K562 (cell line): ENCODE results near the gene TGOLN2. TPM values are rescaled to one million over a fixed set of nuclear protein-coding genes. Genes with fewer than 3 reads are reported as not detected.

Experiments
- ATAC-seq: fragments of 200-7000 bp; cut with Tn5 transposase; 3 replicates; pipeline ENCODE4 v1.9.1; 2020; ENCODE audit warnings: moderate library complexity
- BruUV-seq: library from RNA; stranded (reverse); fragments of 400-500 nt; replicated peaks from 2 replicates; lab custom pipeline; 2021; lab: Mats Ljungman, UMichigan
- CTCF ChIA-PET: fragments of 300-600 bp; formaldehyde crosslinking; extraction: SDS; loops from one replicate; lab custom pipeline; 2021; ENCODE audit warnings: low intra/inter-chr PET ratio; lab: Yijun Ruan, JAX
- POLR2A ChIA-PET: fragments of 300-600, 350-650 bp; sonication (Branson Sonifier 250); formaldehyde crosslinking; extraction: SDS; loops from one replicate; lab custom pipeline; 2021; ENCODE audit warnings: antibody characterized with exemption, inconsistent platforms; lab: Yijun Ruan, JAX
- DNase-seq, 4 experiments: peaks; one replicate each; pipeline versions ENCODE4 v3.0.0 to v3.0.0-alpha.2; 2011 to 2018; ENCODE audit warnings: low spot score in 3 of 4, mixed read lengths in 3 of 4; ENCODE audit errors: extremely low read depth in 1 of 4
- FAIRE-seq: peaks from 2 replicates; lab custom pipeline; 2011; peaks lifted over from hg19 to GRCh38; lab: Jason Lieb, UNC
- H2AFZ ChIP-seq: 2 replicates; pipeline ENCODE4 v1.6.0; 2011; ENCODE audit warnings: low read depth, low read length, control low read depth, inconsistent platforms
- H3K27ac ChIP-seq: fragments of 200-600 bp; 3 replicates; pipeline ENCODE4 v1.8.0; 2011; ENCODE audit warnings: low read depth, mild to moderate bottlenecking, control low read depth, inconsistent platforms, low read length, moderate library complexity, mixed read lengths; ENCODE audit errors: extremely low read depth
- H3K27me3 ChIP-seq, 2 experiments: fragments of 300-600 bp in 1 of 2; 2 replicates in 1 of 2; 3 replicates in 1 of 2; pipeline versions ENCODE4 v1.6.0 to v1.8.0; 2011; ENCODE audit warnings: inconsistent platforms in 2 of 2, low read length in 2 of 2, mild to moderate bottlenecking in 1 of 2, mixed read lengths in 1 of 2, moderate library complexity in 1 of 2; ENCODE audit not compliant: control insufficient read depth in 2 of 2, insufficient read depth in 2 of 2
- H3K36me3 ChIP-seq: fragments of 300-600 bp; 3 replicates; pipeline ENCODE4 v1.8.0; 2011; ENCODE audit warnings: mild to moderate bottlenecking, low read length, inconsistent platforms; ENCODE audit not compliant: control insufficient read depth, insufficient read depth
- H3K4me1 ChIP-seq, 2 experiments: fragments of 200-600 bp in 1 of 2; replicated peaks in 1 of 2; 2 replicates in 1 of 2; 3 replicates in 1 of 2; pipeline versions ENCODE4 v1.5.1 to v1.8.0; 2011; ENCODE audit warnings: inconsistent platforms in 2 of 2, low read length in 2 of 2, mild to moderate bottlenecking in 1 of 2, mixed read lengths in 1 of 2, moderate library complexity in 1 of 2; ENCODE audit not compliant: control insufficient read depth in 2 of 2, insufficient read depth in 2 of 2
- H3K4me2 ChIP-seq: 2 replicates; pipeline ENCODE4 v1.6.1; 2011; ENCODE audit warnings: low read length, control low read depth, inconsistent platforms, mixed read lengths; ENCODE audit not compliant: insufficient read depth
- H3K4me3 ChIP-seq: fragments of 200-600 bp; sonication (generic), shearing (Covaris generic); 2 replicates; pipeline ENCODE4 v1.5.1; 2016; ENCODE audit warnings: control low read depth, inconsistent platforms
- H3K79me2 ChIP-seq: fragments of 200-600 bp; 3 replicates; pipeline ENCODE4 v1.8.0; 2011; ENCODE audit warnings: low read length, inconsistent platforms; ENCODE audit not compliant: control insufficient read depth, insufficient read depth
- H3K9ac ChIP-seq, 2 experiments: 2 replicates each; pipeline versions ENCODE4 v1.6.0 to v1.6.1; 2011; ENCODE audit warnings: low read depth in 2 of 2, low read length in 2 of 2, control low read depth in 1 of 2, inconsistent platforms in 1 of 2, mild to moderate bottlenecking in 1 of 2, mixed read lengths in 1 of 2; ENCODE audit not compliant: insufficient read depth in 1 of 2
- H3K9me1 ChIP-seq: one replicate; pipeline ENCODE4 v1.6.0; 2011; ENCODE audit warnings: inconsistent platforms, mild to moderate bottlenecking, low read length, moderate library complexity; ENCODE audit not compliant: control insufficient read depth, insufficient read depth
- H3K9me3 ChIP-seq: replicated peaks from 2 replicates; pipeline ENCODE4 v1.5.1; 2011; ENCODE audit warnings: low read depth, low read length, inconsistent platforms; ENCODE audit not compliant: control insufficient read depth, insufficient read depth
- H4K20me1 ChIP-seq: replicated peaks from 2 replicates; pipeline ENCODE4 v1.6.1; 2011; ENCODE audit warnings: low read length, inconsistent platforms, mixed read lengths; ENCODE audit not compliant: control insufficient read depth, insufficient read depth
- CBFA2T2 ChIP-seq: fragments of 450-650 bp; conservative IDR thresholded peaks from 2 replicates; pipeline ENCODE4 v1.6.1; 2017; ENCODE audit warnings: mild to moderate bottlenecking
- POLR2G ChIP-seq: fragments of 200-400 bp; formaldehyde crosslinking; IDR thresholded peaks from 2 replicates; pipeline ENCODE4 v1.6.1; 2017; ENCODE audit warnings: low read depth, mild to moderate bottlenecking, antibody characterized with exemption, low read length, moderate library complexity
- USF2 ChIP-seq: sonication (generic); formaldehyde crosslinking; IDR thresholded peaks from 2 replicates; pipeline ENCODE4 v1.5.0; 2020; ENCODE audit warnings: missing genetic modification reagents
- ZNF140 ChIP-seq: fragments of 250-450 bp; sonication (Bioruptor Pico); IDR thresholded peaks from 2 replicates; pipeline ENCODE4 v1.8.0; 2021; ENCODE audit warnings: moderate library complexity, mild to moderate bottlenecking, inconsistent platforms
- ZNF253 ChIP-seq: fragments of 250-450 bp; sonication (Bioruptor Pico); conservative IDR thresholded peaks from 2 replicates; pipeline ENCODE4 v1.6.1; 2021; ENCODE audit warnings: mild to moderate bottlenecking
- ZNF41 ChIP-seq: fragments of 250-450 bp; sonication (Bioruptor Pico); conservative IDR thresholded peaks from 2 replicates; pipeline ENCODE4 v1.4.0; 2020; ENCODE audit warnings: mild to moderate bottlenecking
- WGBS: fragments of 100-300 bp; shearing (Covaris generic); methylation state at CpG from one replicate; pipeline ENCODE4 v1.1.6; 2016; ENCODE audit warnings: low coverage, mixed read lengths; ENCODE audit not compliant: insufficient coverage; ENCODE audit errors: missing lambda C conversion rate; 5-methylcytosine and 5-hydroxymethylcytosine counted together
- in situ Hi-C: fragments of 300-500 bp; cut with MboI; formaldehyde crosslinking; loops from 4 replicates; pipeline ENCODE4 v1.15.0; 2018; ENCODE audit warnings: inconsistent platforms, mixed read lengths
- intact Hi-C: fragments of 100-400 bp; cut with micrococcal nuclease; formaldehyde crosslinking; loops from 2 replicates; pipeline ENCODE4 v1.14.2; 2022
- polyA plus RNA-seq, 8 experiments: library from polyadenylated mRNA; depleted of rRNA in 4 of 8; stranded (reverse) in 5 of 8; unstranded in 3 of 8; fragments of >200 nt; fragmentation: Nextera tagmentation in 2 of 8; fragmentation: Illumina TruSeq in 1 of 8; extraction: Ambion mirVana in 2 of 8; extraction: Trizol in 1 of 8; gene quantifications; 2 replicates each; pipeline versions ENCODE4 v1.2.1 to v1.2.3, GENCODE V29; 2011 to 2014; ENCODE audit warnings: inconsistent platforms in 1 of 8, missing spikeins in 1 of 8
- total RNA-seq, 7 experiments: library from RNA; depleted of rRNA in 6 of 7; stranded (reverse); fragments of >200 nt in 6 of 7; fragmentation: Illumina TruSeq in 2 of 7; extraction: Trizol in 2 of 7; gene quantifications; 2 replicates each; pipeline versions ENCODE4 v1.2.1 to v1.2.3, GENCODE V29; 2011 to 2021; ENCODE audit warnings: low replicate concordance in 1 of 7
- TF ChIP-seq, protein P1 (sequence below): fragments of 450-650 bp; formaldehyde crosslinking; IDR thresholded peaks from 2 replicates; pipeline ENCODE4 v1.4.0; 2020; ENCODE audit warnings: mild to moderate bottlenecking, mixed read lengths

TGOLN2 gene
- total and polyA plus RNA-seq, 9 of the 15 experiments (the other 6 are each of a cell fraction or from before 2014, with no cell fraction given), result 13.0 to 66.5 (median 35.9) TPM

DNA sequence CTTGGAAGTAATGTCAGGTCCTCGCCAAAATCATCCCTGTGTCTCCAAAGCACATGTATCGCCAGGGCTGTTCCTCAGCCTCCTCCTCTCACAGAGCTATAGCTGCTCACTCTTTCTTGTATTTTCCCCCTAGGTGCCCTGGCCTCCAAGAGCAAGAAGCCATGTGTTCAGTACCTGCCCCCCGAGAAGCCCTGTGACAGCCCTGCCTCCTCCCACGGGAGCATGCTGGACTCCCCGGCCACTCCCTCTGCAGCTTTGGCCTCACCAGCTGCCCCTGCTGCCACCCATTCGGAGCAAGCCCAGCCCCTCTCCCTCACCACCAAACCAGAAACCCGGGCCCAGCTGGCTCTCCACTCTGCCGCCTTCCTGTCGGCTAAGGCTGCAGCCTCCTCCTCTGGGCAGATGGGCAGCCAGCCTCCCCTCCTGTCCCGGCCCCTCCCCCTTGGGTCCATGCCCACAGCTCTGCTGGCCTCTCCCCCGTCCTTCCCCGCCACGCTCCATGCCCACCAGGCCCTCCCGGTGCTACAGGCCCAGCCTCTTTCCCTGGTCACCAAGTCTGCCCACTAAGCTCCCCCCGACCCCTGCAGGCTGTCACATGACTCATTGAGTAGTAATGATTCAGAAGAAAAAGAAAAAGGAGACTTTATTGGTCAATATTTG lies 18.8 kb downstream of the TGOLN2 start:
- H3K79me2 ChIP-seq, result no peaks in the 10 kb centered on the region
- CTCF ChIA-PET, result no interaction called here
- no peaks in the 10 kb centered on the region for H3K9me1 ChIP-seq
- no peak overlapping the region for H3K4me3 ChIP-seq
- intact Hi-C loops, result no loop called here
- no peaks in the 10 kb centered on the region; the same call in 1 of the 2 replicates for H4K20me1 ChIP-seq
- 43% methylated on average over 15 of the region's 15 CpGs for WGBS
- TF ChIP-seq, protein P1, sequence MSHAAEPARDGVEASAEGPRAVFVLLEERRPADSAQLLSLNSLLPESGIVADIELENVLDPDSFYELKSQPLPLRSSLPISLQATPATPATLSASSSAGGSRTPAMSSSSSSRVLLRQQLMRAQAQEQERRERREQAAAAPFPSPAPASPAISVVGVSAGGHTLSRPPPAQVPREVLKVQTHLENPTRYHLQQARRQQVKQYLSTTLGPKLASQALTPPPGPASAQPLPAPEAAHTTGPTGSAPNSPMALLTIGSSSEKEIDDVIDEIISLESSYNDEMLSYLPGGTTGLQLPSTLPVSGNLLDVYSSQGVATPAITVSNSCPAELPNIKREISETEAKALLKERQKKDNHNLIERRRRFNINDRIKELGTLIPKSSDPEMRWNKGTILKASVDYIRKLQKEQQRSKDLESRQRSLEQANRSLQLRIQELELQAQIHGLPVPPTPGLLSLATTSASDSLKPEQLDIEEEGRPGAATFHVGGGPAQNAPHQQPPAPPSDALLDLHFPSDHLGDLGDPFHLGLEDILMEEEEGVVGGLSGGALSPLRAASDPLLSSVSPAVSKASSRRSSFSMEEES (CRISPR knock-in tag), result peak; percentile 60
- TF ChIP-seq CBFA2T2 (no peak), USF2 (CRISPR knock-in tag) (peak; percentile 27; the same call in 1 of the 2 replicates), ZNF41 (CRISPR knock-in tag) (no peak), ZNF253 (CRISPR knock-in tag) (no peak), ZNF140 (no peak), POLR2G (peak; percentile 48)
- TF ChIP-seq, all 486 proteins: peak for 3
- no peak overlapping the region for H3K27ac ChIP-seq
- H3K36me3 ChIP-seq, result no peaks in the 10 kb centered on the region
- no TSS peak for BruUV-seq
- FAIRE-seq (no peak), ATAC-seq (no peak), DNase-seq (no peak)
- POLR2A ChIA-PET, result interaction anchor here (0.6 to 1.5 kb wide), 5 partner anchors 9 to 230 kb away, joined by 3 to 11 read pairs (median 3); partner anchors contain the start of genes MAT2A and TGOLN2
- H3K4me1 ChIP-seq, result peaks cover 9 to 24% of the 10 kb centered on the region in 2 experiments; a peak in 4 of 5 replicates
- in situ Hi-C loops, result loop anchor here (10.0 kb wide), 1 partner anchor 384 kb away; no protein-coding TSS in a partner anchor
- 0 out of 2 replicates have a peak overlapping the region, but pooled peaks have one; percentile 9 for H2AFZ ChIP-seq
- no peak overlapping the region for H3K4me2 ChIP-seq
- H3K27me3 ChIP-seq, result peaks cover 9 to 22% of the 10 kb centered on the region in 2 experiments; a peak in 4 of 5 replicates
- H3K9ac ChIP-seq, result peak overlapping the region in 1 of 2 experiments; percentile 68; a peak in 2 of 4 replicates
- H3K9me3 ChIP-seq, result no peaks in the 10 kb centered on the region
